HEK293 (cell line): ENCODE measurements around the gene DHX32.

Source experiments
- BCL11A ChIP-seq: fragments of 450-650 bp; formaldehyde crosslinking; IDR thresholded peaks from 2 replicates; pipeline ENCODE4 v1.5.1; 2016; ENCODE audit warnings: low read depth, missing biosample characterization, missing genetic modification characterization
- SALL2 ChIP-seq: fragments of 450-650 bp; formaldehyde crosslinking; IDR thresholded peaks from 2 replicates; pipeline ENCODE4 v1.5.0; 2017; ENCODE audit warnings: missing biosample characterization, mild to moderate bottlenecking, missing genetic modification characterization, borderline replicate concordance
- ZEB2 ChIP-seq: fragments of 450-650 bp; formaldehyde crosslinking; IDR thresholded peaks from 2 replicates; pipeline ENCODE4 v1.5.1; 2016; ENCODE audit warnings: missing biosample characterization, missing genetic modification characterization
- ZFP37 ChIP-seq: fragments of 450-650 bp; formaldehyde crosslinking; IDR thresholded peaks from 2 replicates; pipeline ENCODE4 v1.5.1; 2016; ENCODE audit warnings: missing biosample characterization, missing genetic modification characterization
- ZFP41 ChIP-seq: fragments of 450-650 bp; formaldehyde crosslinking; IDR thresholded peaks from 2 replicates; pipeline ENCODE4 v1.5.1; 2016; ENCODE audit warnings: missing biosample characterization, missing genetic modification characterization, borderline replicate concordance
- ZFP69B ChIP-seq: fragments of 450-650 bp; formaldehyde crosslinking; IDR thresholded peaks from 2 replicates; pipeline ENCODE4 v1.5.1; 2016; ENCODE audit warnings: missing biosample characterization, missing genetic modification characterization
- ZNF175 ChIP-seq: fragments of 450-650 bp; formaldehyde crosslinking; IDR thresholded peaks from 2 replicates; pipeline ENCODE4 v1.5.1; 2016; ENCODE audit warnings: missing biosample characterization, missing genetic modification characterization
- ZNF24 ChIP-seq: fragments of 450-650 bp; formaldehyde crosslinking; IDR thresholded peaks from 2 replicates; pipeline ENCODE4 v1.5.1; 2016; ENCODE audit warnings: missing biosample characterization, missing genetic modification characterization
- ZNF274 ChIP-seq, 2 experiments: fragments of 200-500 bp in 1 of 2; fragments of 450-650 bp in 1 of 2; sonication (Bioruptor generic) in 1 of 2; formaldehyde crosslinking in 1 of 2; IDR thresholded peaks; 2 replicates each; pipeline versions ENCODE4 v1.5.1 to v1.6.1; 2014 to 2016; ENCODE audit warnings: borderline replicate concordance in 1 of 2, inconsistent platforms in 1 of 2, low read length in 1 of 2, missing biosample characterization in 1 of 2, missing genetic modification characterization in 1 of 2
- ZNF521 ChIP-seq: fragments of 450-650 bp; formaldehyde crosslinking; IDR thresholded peaks from 2 replicates; pipeline ENCODE4 v1.5.1; 2017; ENCODE audit warnings: missing biosample characterization, mild to moderate bottlenecking, missing genetic modification characterization
- TF ChIP-seq, protein P1 (sequence below): fragments of 450-650 bp; formaldehyde crosslinking; IDR thresholded peaks from 2 replicates; pipeline ENCODE4 v1.5.1; 2016; ENCODE audit warnings: missing biosample characterization, missing genetic modification characterization
- TF ChIP-seq, protein P2 (sequence below): fragments of 450-650 bp; formaldehyde crosslinking; IDR thresholded peaks from 2 replicates; pipeline ENCODE4 v1.5.1; 2016; ENCODE audit warnings: missing biosample characterization, missing genetic modification characterization
- TF ChIP-seq, protein P3 (sequence below): fragments of 450-650 bp; formaldehyde crosslinking; IDR thresholded peaks from 2 replicates; pipeline ENCODE4 v1.5.1; 2016; ENCODE audit warnings: missing biosample characterization, missing genetic modification characterization
- TF ChIP-seq, protein P4 (sequence below): sonication (generic); formaldehyde crosslinking; IDR thresholded peaks from 2 replicates; pipeline ENCODE4 v1.8.1; 2022; ENCODE audit warnings: mild to moderate bottlenecking, moderate library complexity, missing genetic modification reagents

DNA sequence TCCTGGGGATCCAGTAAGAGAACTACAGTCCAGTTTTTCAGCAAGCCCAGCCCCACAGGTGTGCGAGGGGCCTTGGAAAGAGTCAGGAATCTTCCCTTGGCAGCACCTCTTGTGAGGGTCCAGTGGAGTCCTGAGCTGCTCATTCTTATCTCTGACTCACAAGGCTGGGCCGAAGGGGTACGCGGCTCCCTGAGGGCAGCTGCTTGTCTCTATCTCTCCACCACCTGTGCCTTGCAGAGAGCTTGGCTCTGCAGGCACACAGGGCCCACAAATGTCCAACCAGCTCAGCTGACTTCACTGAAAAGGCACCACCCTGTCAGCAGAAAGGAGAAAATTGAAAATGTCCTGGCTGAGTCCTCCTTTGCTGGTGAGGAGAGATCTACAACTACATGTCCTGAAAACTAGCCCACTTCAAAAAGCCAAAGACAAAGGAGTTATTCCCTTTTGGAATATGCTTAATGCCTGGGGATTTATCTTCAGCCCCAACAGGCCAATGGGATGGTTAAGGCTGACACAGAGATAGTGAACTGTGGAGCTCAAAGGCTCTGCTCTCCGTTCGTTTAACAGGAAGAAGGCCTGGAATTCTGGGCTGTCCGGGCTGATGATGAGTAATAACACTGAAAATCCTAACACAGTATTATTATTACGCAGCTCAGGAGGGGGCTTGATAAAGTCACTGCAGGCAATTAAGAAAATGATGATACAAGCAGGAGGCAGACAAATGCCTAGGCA, 81.5 kb downstream of the DHX32 start:
- TF ChIP-seq ZFP41 (tag by site-specific recombination), result no peak
- TF ChIP-seq ZFP69B (tag by site-specific recombination), result no peak
- TF ChIP-seq ZEB2 (tag by site-specific recombination), result no peak
- TF ChIP-seq, protein P1, sequence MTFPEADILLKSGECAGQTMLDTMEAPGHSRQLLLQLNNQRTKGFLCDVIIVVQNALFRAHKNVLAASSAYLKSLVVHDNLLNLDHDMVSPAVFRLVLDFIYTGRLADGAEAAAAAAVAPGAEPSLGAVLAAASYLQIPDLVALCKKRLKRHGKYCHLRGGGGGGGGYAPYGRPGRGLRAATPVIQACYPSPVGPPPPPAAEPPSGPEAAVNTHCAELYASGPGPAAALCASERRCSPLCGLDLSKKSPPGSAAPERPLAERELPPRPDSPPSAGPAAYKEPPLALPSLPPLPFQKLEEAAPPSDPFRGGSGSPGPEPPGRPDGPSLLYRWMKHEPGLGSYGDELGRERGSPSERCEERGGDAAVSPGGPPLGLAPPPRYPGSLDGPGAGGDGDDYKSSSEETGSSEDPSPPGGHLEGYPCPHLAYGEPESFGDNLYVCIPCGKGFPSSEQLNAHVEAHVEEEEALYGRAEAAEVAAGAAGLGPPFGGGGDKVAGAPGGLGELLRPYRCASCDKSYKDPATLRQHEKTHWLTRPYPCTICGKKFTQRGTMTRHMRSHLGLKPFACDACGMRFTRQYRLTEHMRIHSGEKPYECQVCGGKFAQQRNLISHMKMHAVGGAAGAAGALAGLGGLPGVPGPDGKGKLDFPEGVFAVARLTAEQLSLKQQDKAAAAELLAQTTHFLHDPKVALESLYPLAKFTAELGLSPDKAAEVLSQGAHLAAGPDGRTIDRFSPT (tag by site-specific recombination), result no peak
- TF ChIP-seq ZNF175 (tag by site-specific recombination), result no peak
- no peak for TF ChIP-seq ZNF24 (tag by site-specific recombination)
- TF ChIP-seq ZNF521, result no peak
- TF ChIP-seq, protein P2, sequence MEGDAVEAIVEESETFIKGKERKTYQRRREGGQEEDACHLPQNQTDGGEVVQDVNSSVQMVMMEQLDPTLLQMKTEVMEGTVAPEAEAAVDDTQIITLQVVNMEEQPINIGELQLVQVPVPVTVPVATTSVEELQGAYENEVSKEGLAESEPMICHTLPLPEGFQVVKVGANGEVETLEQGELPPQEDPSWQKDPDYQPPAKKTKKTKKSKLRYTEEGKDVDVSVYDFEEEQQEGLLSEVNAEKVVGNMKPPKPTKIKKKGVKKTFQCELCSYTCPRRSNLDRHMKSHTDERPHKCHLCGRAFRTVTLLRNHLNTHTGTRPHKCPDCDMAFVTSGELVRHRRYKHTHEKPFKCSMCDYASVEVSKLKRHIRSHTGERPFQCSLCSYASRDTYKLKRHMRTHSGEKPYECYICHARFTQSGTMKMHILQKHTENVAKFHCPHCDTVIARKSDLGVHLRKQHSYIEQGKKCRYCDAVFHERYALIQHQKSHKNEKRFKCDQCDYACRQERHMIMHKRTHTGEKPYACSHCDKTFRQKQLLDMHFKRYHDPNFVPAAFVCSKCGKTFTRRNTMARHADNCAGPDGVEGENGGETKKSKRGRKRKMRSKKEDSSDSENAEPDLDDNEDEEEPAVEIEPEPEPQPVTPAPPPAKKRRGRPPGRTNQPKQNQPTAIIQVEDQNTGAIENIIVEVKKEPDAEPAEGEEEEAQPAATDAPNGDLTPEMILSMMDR (tag by site-specific recombination), result no peak
- TF ChIP-seq, protein P3, sequence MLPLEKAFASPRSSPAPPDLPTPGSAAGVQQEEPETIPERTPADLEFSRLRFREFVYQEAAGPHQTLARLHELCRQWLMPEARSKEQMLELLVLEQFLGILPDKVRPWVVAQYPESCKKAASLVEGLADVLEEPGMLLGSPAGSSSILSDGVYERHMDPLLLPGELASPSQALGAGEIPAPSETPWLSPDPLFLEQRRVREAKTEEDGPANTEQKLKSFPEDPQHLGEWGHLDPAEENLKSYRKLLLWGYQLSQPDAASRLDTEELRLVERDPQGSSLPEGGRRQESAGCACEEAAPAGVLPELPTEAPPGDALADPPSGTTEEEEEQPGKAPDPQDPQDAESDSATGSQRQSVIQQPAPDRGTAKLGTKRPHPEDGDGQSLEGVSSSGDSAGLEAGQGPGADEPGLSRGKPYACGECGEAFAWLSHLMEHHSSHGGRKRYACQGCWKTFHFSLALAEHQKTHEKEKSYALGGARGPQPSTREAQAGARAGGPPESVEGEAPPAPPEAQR (tag by site-specific recombination), result no peak
- no peak for TF ChIP-seq ZFP37 (tag by site-specific recombination)
- TF ChIP-seq SALL2 (tag by site-specific recombination), result no peak
- no peak for TF ChIP-seq BCL11A
- TF ChIP-seq, protein P4, sequence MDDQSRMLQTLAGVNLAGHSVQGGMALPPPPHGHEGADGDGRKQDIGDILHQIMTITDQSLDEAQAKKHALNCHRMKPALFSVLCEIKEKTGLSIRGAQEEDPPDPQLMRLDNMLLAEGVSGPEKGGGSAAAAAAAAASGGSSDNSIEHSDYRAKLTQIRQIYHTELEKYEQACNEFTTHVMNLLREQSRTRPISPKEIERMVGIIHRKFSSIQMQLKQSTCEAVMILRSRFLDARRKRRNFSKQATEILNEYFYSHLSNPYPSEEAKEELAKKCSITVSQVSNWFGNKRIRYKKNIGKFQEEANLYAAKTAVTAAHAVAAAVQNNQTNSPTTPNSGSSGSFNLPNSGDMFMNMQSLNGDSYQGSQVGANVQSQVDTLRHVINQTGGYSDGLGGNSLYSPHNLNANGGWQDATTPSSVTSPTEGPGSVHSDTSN, result no peak
- no peak for TF ChIP-seq ZNF274 (IDR thresholded peaks at IDR 0.05; ENCODE audit: low read length)
- TF ChIP-seq ZNF274 (tag by site-specific recombination; IDR thresholded peaks at IDR 0.05; ENCODE audit: borderline replicate concordance), result no peak
